HG03135 (cell line): ENCODE results near the gene SLC35A4.

ENCODE experiments used
- ATAC-seq: cut with Tn5 transposase; IDR thresholded peaks from one replicate; pipeline ENCODE4 v1.9.1; 2021; ENCODE audit warnings: mild to moderate bottlenecking, moderate library complexity; ENCODE audit not compliant: unreplicated experiment

Gene SLC35A4, protein sequence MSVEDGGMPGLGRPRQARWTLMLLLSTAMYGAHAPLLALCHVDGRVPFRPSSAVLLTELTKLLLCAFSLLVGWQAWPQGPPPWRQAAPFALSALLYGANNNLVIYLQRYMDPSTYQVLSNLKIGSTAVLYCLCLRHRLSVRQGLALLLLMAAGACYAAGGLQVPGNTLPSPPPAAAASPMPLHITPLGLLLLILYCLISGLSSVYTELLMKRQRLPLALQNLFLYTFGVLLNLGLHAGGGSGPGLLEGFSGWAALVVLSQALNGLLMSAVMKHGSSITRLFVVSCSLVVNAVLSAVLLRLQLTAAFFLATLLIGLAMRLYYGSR

DNA sequence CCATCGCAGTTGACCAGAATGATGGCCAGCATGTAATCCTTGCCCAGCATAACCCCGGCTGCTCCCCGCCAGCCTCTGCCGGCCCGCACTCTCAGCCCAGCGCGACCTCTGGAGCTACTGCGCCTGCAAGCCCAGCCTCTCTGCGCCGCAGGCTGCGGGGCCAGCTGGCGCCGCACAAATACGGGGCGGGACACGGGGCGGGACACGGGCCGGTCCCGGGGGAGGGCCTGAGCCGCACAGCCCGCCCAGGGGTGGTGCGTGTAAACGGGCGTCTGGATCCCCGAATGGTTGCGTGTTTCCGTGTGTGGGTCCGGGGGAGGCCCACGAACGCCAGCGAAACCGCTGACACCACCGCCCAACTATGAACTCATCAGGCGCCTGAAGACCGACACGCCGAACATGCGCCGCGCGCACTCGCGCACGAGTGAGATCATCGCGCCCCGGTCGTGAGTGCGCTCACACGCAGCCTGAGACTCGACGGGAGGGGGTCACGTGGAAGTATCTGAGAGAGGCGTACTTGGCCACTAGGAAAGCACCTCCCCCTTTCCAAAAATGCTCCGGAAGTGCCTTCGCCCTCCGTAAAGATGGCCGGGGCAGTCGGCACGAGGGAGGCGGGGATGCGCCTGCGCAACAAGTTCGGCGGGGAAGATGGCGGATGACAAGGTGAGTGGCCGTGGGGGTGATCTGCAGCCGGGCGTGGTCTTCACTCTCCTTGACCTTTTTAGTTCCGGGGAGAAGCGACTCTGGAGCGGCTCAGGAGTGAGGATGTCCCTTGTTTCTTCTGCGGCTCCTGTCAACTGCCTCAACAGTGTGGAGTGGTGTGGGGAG lies at the start of gene SLC35A4, which contains the start of gene APBB3:
SLC35A4 (plus strand) TSS at position 633 of the 828 bp plus-strand sequence. CDS start 2,342 bp downstream, outside the sequence.
APBB3 (minus strand) TSS at position 403 of the 828 bp plus-strand sequence; CDS start at position 50, 353 bp downstream.
- peak; percentile 91 for ATAC-seq

DNA sequence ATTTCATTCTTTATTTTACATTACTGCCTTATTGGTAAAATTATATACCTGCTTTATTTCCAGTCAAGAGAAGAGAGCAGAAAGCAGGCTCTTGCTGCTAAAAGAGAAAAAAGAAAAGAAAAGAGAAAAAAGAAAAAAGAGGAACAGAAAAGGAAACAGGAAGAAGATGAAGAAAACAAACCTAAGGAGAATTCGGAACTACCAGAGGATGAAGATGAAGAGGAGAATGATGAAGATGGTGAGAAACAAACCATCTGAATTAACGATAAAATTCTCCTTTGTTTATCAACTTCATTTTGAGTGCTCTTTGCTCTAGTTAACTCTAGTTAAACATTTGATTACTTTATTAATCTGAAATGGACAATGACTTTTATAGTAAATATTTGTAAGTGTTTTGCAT lies 40.6 kb upstream of the SLC35A4 start:
- ATAC-seq, result no peak

DNA sequence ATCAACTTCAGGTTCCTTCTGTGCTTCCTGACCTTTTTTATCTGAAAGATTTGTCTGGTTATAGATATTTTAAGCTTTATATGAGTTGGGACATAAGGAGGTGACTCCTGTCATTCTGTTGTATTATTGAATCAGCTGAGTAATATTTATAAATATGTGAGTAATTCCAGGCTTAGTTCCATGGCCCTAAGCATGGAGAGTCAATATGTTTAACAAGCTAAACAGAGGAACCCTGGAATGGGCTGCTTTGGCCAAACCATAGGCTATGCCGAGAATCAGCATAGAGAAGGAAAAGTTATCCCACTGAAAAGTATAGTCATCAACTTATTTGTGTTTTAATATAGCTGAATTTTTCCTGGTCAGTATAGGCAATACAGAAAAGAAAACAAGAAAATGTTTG lies 24.4 kb upstream of the SLC35A4 start:
- ATAC-seq, result no peak

DNA sequence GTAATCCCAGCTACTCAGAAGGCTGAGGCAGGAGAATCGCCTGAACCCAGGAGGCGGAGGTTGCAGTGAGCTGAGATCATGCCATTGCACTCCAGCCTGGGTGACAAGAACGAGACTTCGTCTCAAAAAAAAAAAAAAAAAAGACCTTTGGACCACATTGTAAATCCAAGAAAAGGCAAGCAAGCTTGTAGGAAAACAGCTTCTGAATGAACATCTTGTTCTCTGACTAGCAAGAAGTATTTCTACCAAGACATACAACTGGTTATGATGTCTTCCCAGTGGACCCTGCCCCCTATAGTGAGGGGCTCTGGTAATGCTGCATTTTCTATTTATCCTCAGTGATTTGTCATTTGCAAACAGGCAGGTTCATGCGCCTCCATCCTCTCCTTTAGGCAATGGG lies 21.7 kb upstream of the SLC35A4 start:
- no peak for ATAC-seq

DNA sequence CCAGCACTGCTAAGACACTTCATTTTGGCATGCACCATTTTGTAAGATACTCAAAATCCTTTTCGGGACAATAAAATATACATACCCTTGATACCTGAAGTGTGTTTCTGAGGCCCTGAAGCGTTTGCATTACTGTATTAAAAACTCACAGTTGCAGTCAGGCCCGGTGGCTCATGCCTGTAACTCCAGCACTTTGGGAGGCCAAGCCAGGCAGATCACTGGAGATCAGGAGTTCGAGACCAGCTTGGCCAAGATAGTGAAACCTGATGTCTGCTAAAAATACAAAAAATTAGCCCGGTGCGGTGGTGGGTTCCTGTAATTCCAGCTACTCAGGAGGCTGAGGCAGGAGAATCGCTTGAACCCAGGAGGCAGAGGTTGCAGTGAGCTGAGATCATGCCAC lies 19.6 kb upstream of the SLC35A4 start:
- ATAC-seq, result no peak

DNA sequence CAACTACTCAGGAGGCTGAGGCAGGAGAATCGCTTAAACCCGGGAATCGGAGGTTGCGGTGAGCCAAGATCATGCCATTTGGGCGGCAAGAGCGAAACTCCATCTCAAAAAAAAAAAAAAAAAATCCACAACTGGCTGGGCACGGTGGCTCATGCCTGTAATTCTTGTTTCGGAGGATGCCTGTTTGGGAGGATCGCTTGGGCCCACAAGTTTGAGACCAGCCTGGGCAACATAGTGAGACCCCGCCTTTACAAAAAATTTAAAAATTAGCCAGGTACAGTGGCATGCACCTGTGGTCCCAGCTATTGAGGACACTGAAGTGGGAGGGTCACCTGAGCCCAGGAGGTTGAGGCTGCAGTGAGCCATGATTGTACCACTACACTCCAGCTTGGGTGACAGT lies 19.0 kb upstream of the SLC35A4 start:
- no peak for ATAC-seq

DNA sequence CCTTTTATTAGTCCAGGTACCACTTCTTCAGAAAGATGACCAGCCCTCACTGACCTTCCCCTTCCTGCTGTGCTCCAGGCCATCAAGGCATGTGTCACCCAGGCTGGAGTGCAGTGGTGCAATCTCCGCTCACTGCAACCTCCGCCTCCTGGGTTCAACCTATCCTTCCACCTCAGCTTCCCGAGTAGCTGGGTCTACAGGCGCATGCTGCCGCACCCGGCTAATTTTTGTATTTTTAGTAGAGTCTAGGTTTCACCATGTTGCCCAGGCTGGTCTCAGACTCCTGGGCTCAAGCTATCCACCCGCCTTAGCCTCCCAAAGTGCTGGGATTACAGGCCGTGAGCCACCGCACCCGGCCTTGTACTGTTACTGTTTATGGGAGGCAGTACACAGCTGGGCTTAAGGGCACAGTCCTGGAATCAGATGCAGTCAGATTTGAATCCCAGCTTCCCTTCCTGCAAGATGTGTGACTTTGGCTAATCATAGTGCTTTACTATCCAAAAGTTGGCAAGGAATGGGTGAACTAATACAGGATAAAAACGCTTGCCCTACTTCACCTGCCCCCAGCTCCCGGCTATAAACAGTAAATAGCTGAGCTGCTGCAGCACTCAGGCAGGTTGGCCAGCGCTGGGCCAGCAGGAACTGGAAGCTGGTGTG lies 17.6 kb upstream of the SLC35A4 start:
- no peak for ATAC-seq

DNA sequence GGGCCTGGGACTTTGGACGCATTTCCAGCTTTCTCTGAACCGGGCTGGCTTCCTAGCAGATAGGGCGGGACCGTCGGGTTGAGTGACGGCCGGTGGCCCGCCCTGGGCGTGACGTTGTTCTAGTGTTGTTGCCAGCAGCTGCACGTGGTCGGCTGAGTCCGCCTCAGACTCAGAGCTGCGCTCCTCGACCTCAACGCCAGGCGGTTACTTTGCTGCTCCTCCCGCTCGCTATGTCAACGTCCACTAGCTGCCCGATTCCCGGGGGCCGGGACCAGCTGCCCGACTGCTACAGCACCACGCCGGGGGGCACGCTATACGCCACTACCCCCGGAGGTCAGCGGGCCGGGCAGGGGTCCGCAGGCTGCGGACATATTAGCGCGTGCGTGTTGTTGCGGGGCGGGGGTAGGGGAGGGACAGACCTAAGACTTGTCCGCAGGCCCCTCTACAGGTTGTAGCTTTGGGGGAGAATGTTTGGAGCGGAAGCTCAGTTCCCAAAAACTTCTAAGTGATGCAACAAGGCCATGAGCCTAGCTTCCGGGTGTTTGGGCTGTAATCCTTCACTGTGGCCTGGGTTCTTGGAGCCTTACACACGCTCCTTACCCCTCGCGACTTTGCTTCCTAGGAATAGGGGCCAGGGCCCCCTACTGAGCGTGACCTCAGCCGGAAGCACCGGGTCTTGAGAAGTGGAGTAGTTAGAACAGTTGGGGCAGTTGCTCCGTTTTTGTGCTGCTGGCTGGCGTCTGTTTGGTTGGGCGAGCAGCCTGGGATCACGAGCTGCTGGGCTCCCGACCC lies 16.9 kb upstream of the SLC35A4 start, which contains the start of gene EIF4EBP3:
EIF4EBP3 (plus strand) TSS at position 155 of the 792 bp plus-strand sequence; CDS start at position 231, 76 bp downstream.
- ATAC-seq, result peak; percentile 99

DNA sequence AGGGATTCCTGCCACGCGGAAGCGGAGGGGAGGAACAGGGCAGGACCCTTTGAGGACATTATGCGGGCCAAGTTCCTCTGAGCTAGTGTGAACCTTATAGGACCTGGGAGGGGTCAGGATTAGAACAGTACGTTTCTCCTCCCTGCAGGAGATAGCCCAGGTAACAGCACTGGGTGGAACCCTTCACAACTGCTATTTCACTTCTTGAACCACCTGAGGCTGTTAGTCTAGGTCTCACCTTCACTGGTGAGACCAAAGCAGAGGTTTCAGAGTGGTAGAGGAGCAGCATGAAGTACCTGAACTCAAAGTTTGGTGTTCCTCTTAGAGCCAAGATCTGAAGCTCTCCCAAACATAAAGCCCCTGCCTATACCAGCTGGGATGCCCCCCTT lies 16.3 kb upstream of the SLC35A4 start:
- no peak for ATAC-seq

DNA sequence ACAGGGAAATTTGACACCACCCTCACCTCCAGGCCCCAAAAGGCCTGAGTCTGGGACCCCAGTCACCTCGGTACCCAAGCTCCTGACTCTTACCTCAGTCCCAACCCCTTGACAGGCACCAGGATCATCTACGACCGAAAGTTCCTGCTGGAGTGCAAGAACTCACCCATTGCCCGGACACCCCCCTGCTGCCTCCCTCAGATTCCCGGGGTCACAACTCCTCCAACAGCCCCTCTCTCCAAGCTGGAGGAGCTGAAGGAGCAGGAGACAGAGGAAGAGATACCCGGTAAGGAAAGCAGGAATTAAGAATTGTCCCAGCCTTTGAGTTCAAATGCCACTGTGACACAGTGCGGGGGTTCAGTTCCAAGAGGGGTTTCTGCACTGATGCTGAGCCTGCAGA lies 15.8 kb upstream of the SLC35A4 start:
- no peak for ATAC-seq

DNA sequence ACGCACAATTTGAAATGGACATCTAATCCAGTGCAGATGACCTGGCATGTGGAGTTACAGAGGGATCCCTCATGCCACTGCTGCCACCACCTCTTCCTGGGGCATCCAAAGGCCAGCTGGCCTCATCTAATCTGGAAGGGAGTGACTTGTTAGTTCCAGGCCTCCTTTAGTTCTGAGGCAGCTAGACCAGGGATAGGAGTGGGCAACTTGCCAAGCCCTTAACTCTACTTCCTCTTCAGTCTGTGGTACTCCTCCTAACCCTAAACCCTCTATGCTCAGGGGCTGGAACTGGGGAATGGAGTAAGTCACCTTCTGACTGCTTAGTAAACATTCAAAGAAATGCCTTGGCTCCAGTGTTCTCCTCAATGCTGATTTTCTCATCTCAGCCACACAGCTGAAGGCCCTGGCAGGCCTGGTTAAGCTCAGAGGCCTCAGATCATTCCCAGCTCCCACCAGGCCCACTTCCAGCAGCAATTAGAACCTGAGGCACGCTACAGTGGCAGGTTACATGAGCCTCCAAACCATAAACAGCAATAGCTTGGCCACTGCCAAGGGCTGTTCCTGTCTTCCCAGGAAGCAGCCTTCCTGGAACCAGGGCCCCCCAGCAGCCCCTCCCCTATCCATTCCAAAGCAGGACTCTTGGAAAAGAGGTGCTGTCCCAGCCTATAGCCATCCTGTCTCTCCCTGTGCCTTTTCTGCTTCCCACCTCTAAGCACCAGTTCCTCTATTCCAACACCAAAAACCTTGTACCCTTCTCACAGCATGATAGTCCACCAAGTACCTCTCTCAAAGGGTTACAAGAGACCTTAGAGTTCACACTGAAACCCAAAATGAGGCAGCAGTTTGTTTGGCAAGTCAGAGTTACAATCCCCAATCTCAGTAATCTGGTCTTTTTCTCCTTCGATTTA lies 15.1 kb upstream of the SLC35A4 start:
- ATAC-seq, result no peak

DNA sequence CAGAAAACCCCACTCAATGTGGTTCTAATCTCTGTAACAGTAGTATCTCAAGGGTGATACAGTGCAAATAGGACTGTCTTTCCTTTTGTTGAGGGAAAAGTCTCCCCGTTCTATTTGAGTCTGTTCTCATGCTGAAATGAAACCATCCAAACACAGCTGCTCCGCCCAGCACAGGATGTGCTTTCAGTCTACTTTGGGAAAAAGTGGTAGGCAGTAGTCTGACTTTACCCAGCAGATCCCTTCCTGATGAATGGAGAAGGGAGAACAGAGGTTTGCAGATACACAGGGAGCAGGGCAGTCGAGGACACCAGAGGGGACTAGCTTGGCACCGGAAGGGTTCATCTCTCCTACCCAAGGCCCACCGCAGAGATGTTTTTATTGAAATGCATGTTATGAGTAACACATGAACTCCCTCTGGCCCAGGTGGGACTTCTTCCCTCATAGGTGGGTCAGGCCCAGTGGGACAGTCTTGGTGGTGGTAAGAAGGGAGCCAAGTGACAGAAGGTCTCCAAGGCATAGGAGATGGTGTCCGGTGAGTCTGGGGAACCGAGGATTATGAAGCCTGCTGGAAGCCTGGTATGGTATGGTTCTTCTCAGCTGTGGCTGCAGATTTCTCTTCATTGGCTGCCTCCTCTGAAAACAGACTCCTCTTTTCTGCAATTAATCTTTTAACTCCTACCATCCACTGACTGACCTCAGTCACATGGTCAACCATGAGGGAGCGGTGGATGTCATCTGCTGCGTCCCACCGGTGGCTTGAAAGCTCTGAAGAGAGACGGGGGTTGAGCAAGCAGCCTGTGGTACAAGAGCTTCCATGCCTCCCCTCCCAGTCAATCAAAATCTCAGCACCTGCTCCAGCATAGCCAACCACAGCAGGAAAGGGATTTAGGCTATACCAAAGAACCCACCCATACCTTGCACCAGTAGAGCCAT lies 14.2 kb upstream of the SLC35A4 start:
- ATAC-seq, result no peak

DNA sequence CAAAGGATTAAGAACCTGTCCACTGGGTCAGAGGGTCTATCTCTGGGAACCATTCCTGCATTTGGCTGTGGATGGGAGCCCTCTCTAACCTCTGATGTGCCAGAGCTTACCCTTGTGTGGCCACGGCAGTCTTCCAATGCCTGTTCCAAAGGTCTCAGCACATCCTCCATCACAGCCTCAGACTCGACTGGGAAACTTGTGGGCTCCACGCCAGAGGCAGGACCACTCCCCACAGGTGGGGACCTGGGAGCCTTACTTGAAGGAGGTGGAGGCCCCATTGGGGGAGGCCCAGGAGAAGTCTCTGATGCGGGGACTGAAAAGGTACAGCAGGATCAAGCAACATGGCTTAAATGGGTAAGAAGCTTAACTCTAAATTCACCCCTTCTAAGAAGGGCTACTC lies 12.8 kb upstream of the SLC35A4 start:
- no peak for ATAC-seq

DNA sequence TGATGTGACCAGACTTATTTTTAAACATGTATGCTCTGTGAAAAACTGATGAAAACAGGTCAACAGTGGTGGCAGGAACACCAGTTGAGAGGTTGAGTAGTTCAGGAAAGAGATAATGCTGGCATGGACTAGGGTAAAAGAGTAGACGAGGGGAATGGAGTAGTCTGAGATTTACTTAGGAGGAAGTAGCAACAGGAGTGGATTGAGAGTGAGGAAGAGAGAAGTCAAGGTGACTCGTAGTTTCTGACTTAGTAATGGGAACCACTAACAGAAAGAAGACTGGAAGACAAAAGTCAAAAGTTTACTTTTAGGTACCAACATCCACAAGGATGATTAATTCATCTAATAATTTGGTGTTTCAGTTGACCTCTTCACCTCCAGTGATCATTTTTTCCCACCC lies 11.0 kb upstream of the SLC35A4 start:
- ATAC-seq, result no peak

DNA sequence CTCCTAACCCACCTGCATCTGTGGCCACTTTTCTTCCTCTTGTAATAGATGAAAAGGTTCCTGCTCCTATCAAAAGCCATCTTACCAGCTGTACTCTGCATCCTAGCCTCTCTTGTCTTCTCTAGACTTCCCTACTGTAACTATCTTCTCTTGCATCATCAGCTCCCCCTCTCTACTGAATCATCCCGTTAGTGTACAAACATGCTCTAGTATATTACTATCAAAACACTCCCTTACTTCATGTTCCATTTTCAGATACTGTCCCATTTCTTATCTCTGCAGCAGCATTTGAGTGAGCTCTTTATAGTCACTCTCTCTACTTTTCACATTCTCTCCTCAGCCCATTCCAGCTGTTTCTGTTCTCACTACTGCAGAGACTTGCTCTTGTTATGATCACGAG lies 10.2 kb upstream of the SLC35A4 start:
- no peak for ATAC-seq

DNA sequence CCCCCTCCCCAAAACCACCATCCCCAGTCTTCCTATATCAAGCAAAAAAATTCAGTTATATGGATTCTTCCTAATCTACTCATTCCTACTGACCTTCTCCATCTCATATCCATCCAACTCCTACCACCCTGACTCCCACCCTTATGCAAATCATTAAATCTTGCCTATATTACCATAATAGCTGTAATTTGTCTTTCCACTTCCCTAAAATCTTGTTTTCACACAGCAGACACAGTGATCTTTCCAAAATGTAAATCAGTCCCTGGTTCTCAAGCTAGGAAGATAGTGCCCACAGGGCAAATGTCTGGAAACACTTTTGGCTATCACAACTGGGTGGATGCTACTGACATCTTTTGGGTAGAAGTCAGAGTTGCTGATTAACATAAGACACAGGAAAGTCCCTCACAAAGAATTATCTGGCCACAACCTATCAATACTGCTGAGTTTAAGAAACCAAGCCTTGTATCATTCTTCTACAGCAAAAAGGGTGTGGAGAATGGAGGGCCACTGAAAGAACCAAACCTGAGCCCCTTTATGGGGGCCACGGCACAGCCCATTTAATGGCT lies 8.8 kb upstream of the SLC35A4 start:
- ATAC-seq, result no peak

DNA sequence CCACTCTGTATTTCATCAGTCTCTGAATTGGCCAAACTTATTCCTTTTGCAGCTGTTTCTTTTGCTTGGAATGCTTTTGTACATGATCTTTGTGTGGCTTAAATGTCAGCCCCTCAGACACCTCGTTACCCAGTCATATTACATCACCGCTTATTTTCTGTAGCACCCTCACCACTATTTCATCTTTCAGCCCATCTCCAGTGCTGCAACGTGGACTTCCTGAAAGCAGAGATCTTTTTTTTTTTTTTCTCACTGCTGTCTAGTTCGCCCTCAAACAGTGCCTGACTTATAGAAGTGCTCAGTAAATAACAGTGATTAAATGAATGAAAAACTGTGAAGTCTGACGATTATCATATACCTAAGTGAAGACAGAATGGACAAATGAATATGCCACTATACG lies 8.2 kb upstream of the SLC35A4 start:
- ATAC-seq, result no peak

DNA sequence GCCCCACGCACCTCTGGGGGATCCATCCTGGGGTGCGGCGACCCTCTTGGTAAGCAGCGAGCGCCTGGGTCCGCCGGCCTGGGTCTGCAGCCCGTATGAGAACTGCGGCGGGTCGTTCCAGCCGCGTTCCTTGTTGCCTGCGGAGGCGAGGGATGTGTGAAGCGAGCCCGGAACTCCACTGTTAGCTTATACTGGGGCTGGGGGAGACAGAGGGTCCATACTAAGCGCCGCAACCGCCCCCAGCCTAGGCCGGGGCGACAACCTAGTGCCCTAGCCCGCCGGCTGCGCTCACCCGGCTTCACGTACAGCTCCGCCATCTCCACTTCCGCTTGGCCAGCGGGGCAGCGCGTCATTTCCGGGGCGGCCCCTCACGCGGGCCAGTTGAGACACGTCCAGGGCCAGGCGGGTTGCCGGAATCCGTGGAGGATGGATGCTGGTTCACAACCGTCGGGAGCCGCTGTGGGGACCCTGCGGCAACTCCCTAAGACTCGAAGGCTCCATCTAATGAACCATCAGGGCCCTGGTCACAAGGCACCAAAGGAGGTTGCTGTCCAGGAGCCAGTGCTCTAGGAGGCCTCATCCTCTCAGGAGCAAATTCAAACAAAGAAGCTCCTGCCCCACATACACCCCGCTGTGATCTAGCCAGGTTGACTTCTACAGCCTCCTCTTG lies 7.4 kb upstream of the SLC35A4 start, which contains the start of gene SRA1:
SRA1 (minus strand) TSS at position 338 of the 670 bp plus-strand sequence; CDS start at position 317, 21 bp downstream.
- ATAC-seq, result peak; percentile 97
